GM21786 (cell line): ENCODE results near the gene KCND3.

Source experiments
- ATAC-seq: cut with Tn5 transposase; IDR thresholded peaks from one replicate; pipeline ENCODE4 v1.9.1; 2021; ENCODE audit not compliant: unreplicated experiment

The KCND3 gene

GRCh38 chr1:111959436-111959835 lies 30.0 kb downstream of the KCND3 start:
- no peak for ATAC-seq

GRCh38 chr1:111958851-111959250 lies 30.6 kb downstream of the KCND3 start:
- ATAC-seq: no peak

GRCh38 chr1:111958075-111958474 lies 31.4 kb downstream of the KCND3 start:
- no peak for ATAC-seq

- ATAC-seq: no peak
Observed at GRCh38 chr1:111956155-111956771, 33.2 kb downstream of the KCND3 start.

- no peak for ATAC-seq
Observed at GRCh38 chr1:111955755-111956154, 33.7 kb downstream of the KCND3 start.

GRCh38 chr1:111953797-111954196 lies 35.7 kb downstream of the KCND3 start:
- ATAC-seq: no peak

- no peak for ATAC-seq
Observed at GRCh38 chr1:111952125-111952657, 37.3 kb downstream of the KCND3 start.

GRCh38 chr1:111948209-111949171 lies 41.0 kb downstream of the KCND3 start:
- ATAC-seq: no peak

GRCh38 chr1:111943846-111944749 lies 45.4 kb downstream of the KCND3 start:
- no peak for ATAC-seq

GRCh38 chr1:111943066-111943465 lies 46.4 kb downstream of the KCND3 start:
- no peak for ATAC-seq

GRCh38 chr1:111938536-111938935 lies 50.9 kb downstream of the KCND3 start:
- ATAC-seq: no peak

GRCh38 chr1:111938123-111938522 lies 51.3 kb downstream of the KCND3 start:
- no peak for ATAC-seq

- no peak for ATAC-seq
Observed at GRCh38 chr1:111937147-111937725, 52.2 kb downstream of the KCND3 start.

GRCh38 chr1:111934106-111934852 lies 55.2 kb downstream of the KCND3 start:
- ATAC-seq: no peak

GRCh38 chr1:111930356-111930755 lies 59.1 kb downstream of the KCND3 start:
- ATAC-seq: no peak

- ATAC-seq: no peak
Observed at GRCh38 chr1:111928531-111928930, 60.9 kb downstream of the KCND3 start.

- no peak for ATAC-seq
Observed at GRCh38 chr1:111927652-111928051, 61.8 kb downstream of the KCND3 start.

- no peak for ATAC-seq
Observed at GRCh38 chr1:111924786-111925185, 64.7 kb downstream of the KCND3 start.

GRCh38 chr1:111923766-111924165 lies 65.7 kb downstream of the KCND3 start:
- no peak for ATAC-seq

GRCh38 chr1:111921948-111922347 lies 67.5 kb downstream of the KCND3 start:
- no peak for ATAC-seq
